ENCODE results near the gene PRSS27.

DNA sequence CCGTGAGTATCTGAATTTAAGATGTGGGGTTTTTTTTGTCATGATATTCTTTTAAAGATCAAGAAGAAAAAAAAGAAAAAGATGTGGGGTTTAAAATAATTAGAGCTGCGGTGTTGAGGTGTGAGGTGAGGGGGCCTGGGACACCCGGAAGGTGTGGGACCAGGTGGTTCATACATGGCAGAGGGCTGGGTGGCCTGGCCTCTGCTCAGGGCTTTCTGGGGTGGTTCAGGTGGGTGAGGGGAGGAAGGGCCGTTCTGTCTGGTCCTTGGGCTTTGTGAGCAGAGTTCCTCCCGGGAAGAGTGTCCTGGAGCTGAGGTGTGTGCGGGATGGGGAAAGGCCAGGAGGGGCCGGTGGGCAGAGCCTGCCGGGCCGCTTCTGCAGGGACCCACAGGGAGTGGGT lies 5.0 kb downstream of the PRSS27 start:
- TF ChIP-seq POLR2A (IDR thresholded peaks at IDR 0.05), result no peak
- TF ChIP-seq, protein P1, sequence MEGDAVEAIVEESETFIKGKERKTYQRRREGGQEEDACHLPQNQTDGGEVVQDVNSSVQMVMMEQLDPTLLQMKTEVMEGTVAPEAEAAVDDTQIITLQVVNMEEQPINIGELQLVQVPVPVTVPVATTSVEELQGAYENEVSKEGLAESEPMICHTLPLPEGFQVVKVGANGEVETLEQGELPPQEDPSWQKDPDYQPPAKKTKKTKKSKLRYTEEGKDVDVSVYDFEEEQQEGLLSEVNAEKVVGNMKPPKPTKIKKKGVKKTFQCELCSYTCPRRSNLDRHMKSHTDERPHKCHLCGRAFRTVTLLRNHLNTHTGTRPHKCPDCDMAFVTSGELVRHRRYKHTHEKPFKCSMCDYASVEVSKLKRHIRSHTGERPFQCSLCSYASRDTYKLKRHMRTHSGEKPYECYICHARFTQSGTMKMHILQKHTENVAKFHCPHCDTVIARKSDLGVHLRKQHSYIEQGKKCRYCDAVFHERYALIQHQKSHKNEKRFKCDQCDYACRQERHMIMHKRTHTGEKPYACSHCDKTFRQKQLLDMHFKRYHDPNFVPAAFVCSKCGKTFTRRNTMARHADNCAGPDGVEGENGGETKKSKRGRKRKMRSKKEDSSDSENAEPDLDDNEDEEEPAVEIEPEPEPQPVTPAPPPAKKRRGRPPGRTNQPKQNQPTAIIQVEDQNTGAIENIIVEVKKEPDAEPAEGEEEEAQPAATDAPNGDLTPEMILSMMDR (IDR thresholded peaks at IDR 0.05 in 4 of 5, conservative IDR thresholded peaks at IDR 0.05 in 1 of 5), result no peak
